Spleen (tissue), 11 donors: ENCODE results near the gene FASTKD1. TPM values are rescaled to one million over a fixed set of nuclear protein-coding genes. Genes with fewer than 3 reads are reported as not detected.
A peak's percentile ranks its signal among the peaks of the same experiment; 100 is the strongest.

Experiments
- DNase-seq: peaks from one replicate; pipeline ENCODE4 v3.0.0-alpha.2; 2020
- H3K27ac ChIP-seq, 8 donors: fragments of 200-600 bp; sonication (generic) in 7 of 8; 1 replicate in 4 of 8; 2 replicates in 4 of 8; pipeline versions ENCODE4 v1.5.0 to v1.8.0; 2016 to 2021; ENCODE audit warnings: inconsistent platforms in 4 of 8, mild to moderate bottlenecking in 4 of 8, moderate library complexity in 1 of 8
- H3K27me3 ChIP-seq, 7 donors: fragments of 200-600 bp; sonication (generic) in 6 of 7; replicated peaks in 1 of 7; 1 replicate in 4 of 7; 2 replicates in 3 of 7; pipeline versions ENCODE4 v1.5.0 to v1.8.0; 2016 to 2021; ENCODE audit warnings: inconsistent platforms in 3 of 7, mild to moderate bottlenecking in 1 of 7
- H3K36me3 ChIP-seq, 6 donors: fragments of 200-600 bp; sonication (generic) in 5 of 6; 1 replicate in 4 of 6; 2 replicates in 2 of 6; pipeline versions ENCODE4 v1.5.0 to v1.8.0; 2016 to 2021; ENCODE audit warnings: inconsistent platforms in 2 of 6
- H3K4me1 ChIP-seq, 6 donors: fragments of 200-600 bp; sonication (generic) in 5 of 6; 1 replicate in 3 of 6; 2 replicates in 3 of 6; pipeline versions ENCODE4 v1.5.0 to v1.8.0; 2016 to 2021; ENCODE audit warnings: inconsistent platforms in 3 of 6
- H3K4me3 ChIP-seq, 8 donors: fragments of 200-600 bp; sonication (generic) in 7 of 8; 1 replicate in 4 of 8; 2 replicates in 4 of 8; pipeline versions ENCODE4 v1.5.0 to v1.8.0; 2016 to 2021; ENCODE audit warnings: inconsistent platforms in 4 of 8, mild to moderate bottlenecking in 4 of 8, moderate library complexity in 2 of 8
- H3K9me3 ChIP-seq, 8 donors: fragments of 200-600 bp; sonication (generic) in 7 of 8; 1 replicate in 4 of 8; 2 replicates in 4 of 8; pipeline versions ENCODE4 v1.5.0 to v1.8.0; 2016 to 2021; ENCODE audit warnings: inconsistent platforms in 4 of 8
- POLR2A ChIP-seq, 3 donors: fragments of 450-650 bp; IDR thresholded peaks; one replicate each; pipeline ENCODE4 v1.5.1; 2017; ENCODE audit warnings: antibody characterized with exemption in 3 of 3, mild to moderate bottlenecking in 1 of 3
- POLR2AphosphoS5 ChIP-seq, 3 donors: sonication (generic); formaldehyde crosslinking; IDR thresholded peaks; one replicate each; pipeline ENCODE4 v1.5.1; 2017; ENCODE audit warnings: antibody characterized with exemption in 3 of 3
- WGBS, 5 donors: extraction: QIAGEN DNeasy Blood & Tissue Kit in 3 of 5; methylation state at CpG; one replicate each; pipeline versions ENCODE4 v1.1.5 to v1.1.7; 2013 to 2018; 5-methylcytosine and 5-hydroxymethylcytosine counted together
- intact Hi-C: fragments of 100-400 bp; cut with DNase I; formaldehyde crosslinking; loops from one replicate; pipeline ENCODE4 v1.15.0; 2023; ENCODE audit warnings: low total_unique reads
- polyA plus RNA-seq, 3 donors: library from polyadenylated mRNA; stranded (reverse); fragments of 200-250 nt; gene quantifications; one replicate each; pipeline ENCODE4 v1.2.1, GENCODE V29; 2013
- total RNA-seq, 7 donors: library from RNA; depleted of rRNA in 3 of 7; stranded (reverse); fragments of >200 nt in 3 of 7; fragmentation: NEBNext Ultra II Directional in 4 of 7; extraction: Animal tissue kit (Norgen Biotek cat#: 25700) in 4 of 7; gene quantifications; one replicate each; pipeline versions ENCODE4 v1.1.0 to v1.2.1, GENCODE V29; 2016 to 2021
- TF ChIP-seq, protein P1 (sequence below), 11 experiments: fragments of 200-600 bp in 7 of 11; fragments of 450-650 bp in 4 of 11; sonication (generic) in 4 of 11; IDR thresholded peaks in 8 of 11; conservative IDR thresholded peaks in 3 of 11; 1 replicate in 7 of 11; 2 replicates in 4 of 11; pipeline versions ENCODE4 v1.4.0 to v1.8.0; 2016 to 2021; ENCODE audit warnings: antibody characterized with exemption in 11 of 11, inconsistent platforms in 4 of 11, mild to moderate bottlenecking in 1 of 11
- donor health status: healthy with polysubstance abuse.
- donor health status: DM: no; HTN: no; CAD: no; lungs with moderate emphysema.
- donor health status: DM: no; HTN: no; CAD: no.
- donor health status: Bipolar disorder and iron deficiency.
- donor health status: healthy.
- donor health status: DM: no; HTN: no; CAD: no.
- donor health status: DM: yes; HTN: yes; CAD: no.

FASTKD1 gene
- total and polyA plus RNA-seq, 10 donors: 21.2 to 43.9 (median 28.7) TPM

DNA sequence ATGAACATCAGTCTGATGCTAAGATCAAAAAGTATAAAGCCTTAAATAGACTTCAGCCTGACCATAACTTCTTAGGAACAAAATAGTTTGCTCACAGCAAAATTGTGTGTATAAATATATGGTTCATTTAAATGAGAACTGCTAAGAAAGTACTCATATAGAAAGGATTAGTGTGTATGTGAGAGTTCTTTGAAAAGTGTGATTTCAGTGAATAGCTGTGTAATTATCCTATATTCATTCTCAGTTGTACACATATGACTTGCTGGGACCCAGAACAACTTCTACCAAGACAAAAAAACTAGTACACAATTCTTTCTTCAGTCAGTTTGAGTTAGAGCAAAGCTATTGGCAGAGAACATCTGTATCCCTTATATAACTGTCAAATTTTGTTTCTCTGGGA is 87.2 kb downstream of the FASTKD1 start:
- Histone ChIP-seq H3K27ac (no peak overlapping the region), H3K4me1 (no peaks in the 10 kb centered on the region), H3K27me3 (no peaks in the 10 kb centered on the region), H3K36me3 (peaks cover 0 to 46% (median 3%) of the 10 kb centered on the region in 6 donors), H3K9me3 (no peaks in the 10 kb centered on the region), H3K4me3 (no peak overlapping the region)
- intact Hi-C loops: no loop called here
- TF ChIP-seq POLR2A (IDR thresholded peaks at IDR 0.05): no peak
- no peak for DNase-seq

DNA sequence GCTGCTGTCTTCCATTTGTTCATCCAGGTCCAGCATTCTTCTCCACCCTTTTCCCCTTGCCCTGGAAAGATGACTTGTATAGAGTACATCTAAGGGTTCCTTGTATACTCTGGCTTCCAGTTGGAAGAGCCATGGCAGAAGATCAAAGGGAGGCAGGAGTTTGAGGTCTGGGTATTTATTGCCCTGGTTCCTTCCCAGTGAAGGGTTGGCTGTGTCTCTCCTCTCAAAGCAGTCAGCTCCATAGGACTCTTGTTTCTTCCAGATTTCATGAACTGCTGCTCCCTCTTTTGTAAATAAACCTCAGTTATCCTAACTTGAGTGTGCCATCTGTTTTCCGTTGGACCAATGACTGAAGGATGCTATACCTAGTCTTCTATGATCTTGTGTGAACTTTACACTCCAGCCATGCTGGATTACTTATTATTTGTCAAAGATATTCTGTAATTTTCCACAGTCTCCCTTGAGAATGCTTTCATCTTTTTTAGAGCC is 88.0 kb downstream of the FASTKD1 start:
- no peak for TF ChIP-seq POLR2A (IDR thresholded peaks at IDR 0.05)
- TF ChIP-seq POLR2AphosphoS5 (IDR thresholded peaks at IDR 0.05): no peak
- TF ChIP-seq, protein P1, sequence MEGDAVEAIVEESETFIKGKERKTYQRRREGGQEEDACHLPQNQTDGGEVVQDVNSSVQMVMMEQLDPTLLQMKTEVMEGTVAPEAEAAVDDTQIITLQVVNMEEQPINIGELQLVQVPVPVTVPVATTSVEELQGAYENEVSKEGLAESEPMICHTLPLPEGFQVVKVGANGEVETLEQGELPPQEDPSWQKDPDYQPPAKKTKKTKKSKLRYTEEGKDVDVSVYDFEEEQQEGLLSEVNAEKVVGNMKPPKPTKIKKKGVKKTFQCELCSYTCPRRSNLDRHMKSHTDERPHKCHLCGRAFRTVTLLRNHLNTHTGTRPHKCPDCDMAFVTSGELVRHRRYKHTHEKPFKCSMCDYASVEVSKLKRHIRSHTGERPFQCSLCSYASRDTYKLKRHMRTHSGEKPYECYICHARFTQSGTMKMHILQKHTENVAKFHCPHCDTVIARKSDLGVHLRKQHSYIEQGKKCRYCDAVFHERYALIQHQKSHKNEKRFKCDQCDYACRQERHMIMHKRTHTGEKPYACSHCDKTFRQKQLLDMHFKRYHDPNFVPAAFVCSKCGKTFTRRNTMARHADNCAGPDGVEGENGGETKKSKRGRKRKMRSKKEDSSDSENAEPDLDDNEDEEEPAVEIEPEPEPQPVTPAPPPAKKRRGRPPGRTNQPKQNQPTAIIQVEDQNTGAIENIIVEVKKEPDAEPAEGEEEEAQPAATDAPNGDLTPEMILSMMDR (IDR thresholded peaks at IDR 0.05 in 8 of 11, conservative IDR thresholded peaks at IDR 0.05 in 3 of 11): no peak
- H3K4me3 ChIP-seq: no peak overlapping the region
- 96 to 100% (median 97%) methylated on average over 1 of the region's 1 CpG for WGBS, 5 donors
- peaks cover 0 to 6% (median 0%) of the 10 kb centered on the region in 6 donors for H3K4me1 ChIP-seq
- peaks cover 0 to 46% (median 3%) of the 10 kb centered on the region in 6 donors for H3K36me3 ChIP-seq
- DNase-seq: no peak
- no peaks in the 10 kb centered on the region for H3K9me3 ChIP-seq
- intact Hi-C loops: no loop called here
- no peak overlapping the region for H3K27ac ChIP-seq
- no peaks in the 10 kb centered on the region for H3K27me3 ChIP-seq

DNA sequence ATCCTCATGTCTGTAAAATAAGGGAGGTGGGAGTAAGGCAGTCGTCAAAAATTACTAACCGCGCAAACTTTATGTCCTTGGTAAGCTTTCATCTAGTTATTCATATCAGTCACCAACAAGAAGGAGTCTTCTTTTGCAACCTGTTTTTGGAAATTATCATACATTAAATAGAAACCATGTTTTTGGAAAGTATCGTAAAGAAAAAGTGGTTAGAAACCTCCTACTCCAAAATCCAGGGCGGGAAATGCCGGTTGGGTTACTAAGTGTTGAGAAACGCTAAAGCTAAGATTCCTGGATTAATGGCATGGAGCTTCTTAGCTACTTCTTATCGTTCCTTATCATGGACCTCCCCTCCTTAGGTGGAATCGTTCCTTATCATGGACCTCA is 93.6 kb downstream of the FASTKD1 start:
- peaks cover 0 to 25% (median 4%) of the 10 kb centered on the region in 6 donors for H3K4me1 ChIP-seq
- TF ChIP-seq POLR2AphosphoS5 (IDR thresholded peaks at IDR 0.05): no peak
- no peak for TF ChIP-seq POLR2A (IDR thresholded peaks at IDR 0.05)
- TF ChIP-seq, protein P1 (IDR thresholded peaks at IDR 0.05 in 8 of 11, conservative IDR thresholded peaks at IDR 0.05 in 3 of 11): no peak
- intact Hi-C loops: no loop called here

More for the DNA sequence above, 93.6 kb downstream of the FASTKD1 start:
- Histone ChIP-seq H3K36me3 (peaks cover 0 to 27% (median 3%) of the 10 kb centered on the region in 6 donors), H3K27me3 (no peaks in the 10 kb centered on the region), H3K27ac (peak overlapping the region in 4 of 8 donors; percentile 65 to 80 (median 74)), H3K4me3 (peak overlapping the region; percentile 49 to 97 (median 84)), H3K9me3 (no peaks in the 10 kb centered on the region)
- no peak for DNase-seq
- WGBS, 5 donors: 40 to 48% (median 45%) methylated on average over 9 of the region's 9 CpGs

Other genes starting within 250 kb of the FASTKD1 start
- gene LRP2, start 211.3 kb downstream of the FASTKD1 start, total RNA-seq: not detected
- gene LRP2, start 211.3 kb downstream of the FASTKD1 start, polyA plus RNA-seq: not detected
- 10 to 100 TPM in 1 of 7 donors, 1 to 10 TPM in 6; 4.3 to 11.4 (median 8.3) TPM for gene BBS5, start 94.4 kb downstream of the FASTKD1 start, total RNA-seq
- gene BBS5, start 94.4 kb downstream of the FASTKD1 start, polyA plus RNA-seq: 1 to 10 TPM; 2.9 to 4.1 (median 3.4) TPM
- gene KLHL41, start 64.2 kb downstream of the FASTKD1 start, total RNA-seq: 1 to 10 TPM in 3 of 7 donors, under 1 TPM in 4; 0.30 to 1.0 (median 0.69) TPM
- under 1 TPM; 0.52 to 0.72 (median 0.67) TPM for gene KLHL41, start 64.2 kb downstream of the FASTKD1 start, polyA plus RNA-seq
- gene PPIG, start 10.5 kb upstream of the FASTKD1 start, total RNA-seq: 10 to 100 TPM; 47.8 to 72.7 (median 64.5) TPM
- 10 to 100 TPM; 32.5 to 43.1 (median 34.8) TPM for gene PPIG, start 10.5 kb upstream of the FASTKD1 start, polyA plus RNA-seq
- not detected for gene CFAP210, start 120.5 kb upstream of the FASTKD1 start, total RNA-seq
- under 1 TPM in 2 of 3 donors, not detected in 1; 0.09 to 0.15 TPM for gene CFAP210, start 120.5 kb upstream of the FASTKD1 start, polyA plus RNA-seq
- gene PHOSPHO2, start 120.6 kb upstream of the FASTKD1 start, total RNA-seq: 1 to 10 TPM; 3.4 to 6.9 (median 4.4) TPM
- gene PHOSPHO2, start 120.6 kb upstream of the FASTKD1 start, polyA plus RNA-seq: 1 to 10 TPM; 1.2 to 2.3 (median 2.1) TPM
- gene KLHL23, start 160.0 kb upstream of the FASTKD1 start, total RNA-seq: 1 to 10 TPM; 1.4 to 3.3 (median 2.1) TPM
- 1 to 10 TPM in 1 of 3 donors, under 1 TPM in 2; 0.48 to 1.4 (median 0.86) TPM for gene KLHL23, start 160.0 kb upstream of the FASTKD1 start, polyA plus RNA-seq
- 100 to 1,000 TPM in 1 of 7 donors, 10 to 100 TPM in 6; 55.1 to 103 (median 73.2) TPM for gene SSB, start 225.0 kb upstream of the FASTKD1 start, total RNA-seq
- 10 to 100 TPM; 71.9 to 94.2 (median 80.6) TPM for gene SSB, start 225.0 kb upstream of the FASTKD1 start, polyA plus RNA-seq